ENCODE results near the gene FCHSD2.

DNA sequence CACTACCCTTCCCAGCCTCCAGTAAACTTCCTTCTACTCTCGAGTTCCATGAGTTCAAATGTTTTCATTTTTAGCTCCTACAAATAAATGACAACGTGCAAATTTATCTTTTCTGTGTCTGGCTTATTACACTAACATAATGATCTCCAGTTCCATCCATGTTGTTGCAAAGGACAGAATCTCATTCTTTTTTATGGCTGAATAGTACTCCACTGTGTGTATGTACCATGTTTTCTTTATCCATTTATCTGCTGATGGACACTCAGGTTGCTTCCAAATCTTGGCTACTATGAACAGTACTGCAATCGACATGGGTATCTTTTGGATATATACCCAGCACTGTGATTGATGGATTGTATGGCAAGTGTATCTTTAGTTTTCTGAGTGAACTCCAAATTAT is 34.5 kb downstream of the FCHSD2 start:
- TF ChIP-seq EZH2 (IDR thresholded peaks at IDR 0.05; ENCODE audit: insufficient read depth, low read length) = no peak
- no peak for TF ChIP-seq CTCF (IDR thresholded peaks at IDR 0.05; ENCODE audit: insufficient read depth, low read depth, low read length)

All from astrocyte (in vitro differentiated cells and primary cell).